Breast epithelium (tissue), 4 donors: ENCODE data around the gene UPK2. TPM values are rescaled to one million over a fixed set of nuclear protein-coding genes. Genes with fewer than 3 reads are reported as not detected.

Experiments used
- DNase-seq, 2 donors: peaks; one replicate each; pipeline ENCODE4 v3.0.0-alpha.2; 2019; ENCODE audit warnings: low spot score in 2 of 2
- H3K27ac ChIP-seq, 2 donors: fragments of 200-600 bp; sonication (generic) in 1 of 2; one replicate each; pipeline ENCODE4 v1.5.1; 2016 to 2019; ENCODE audit warnings: mild to moderate bottlenecking in 1 of 2
- H3K27me3 ChIP-seq, 2 donors: fragments of 200-600 bp; sonication (generic) in 1 of 2; one replicate each; pipeline versions ENCODE4 v1.5.1 to v1.6.0; 2017 to 2019; ENCODE audit warnings: control low read depth in 1 of 2, mild to moderate bottlenecking in 1 of 2
- H3K36me3 ChIP-seq: fragments of 200-600 bp; one replicate; pipeline ENCODE4 v1.5.1; 2019
- H3K4me1 ChIP-seq, 2 donors: fragments of 200-600 bp; sonication (generic); one replicate each; pipeline ENCODE4 v1.5.1; 2016 to 2019; ENCODE audit warnings: control low read depth in 1 of 2
- H3K4me3 ChIP-seq, 3 donors: fragments of 200-600 bp; sonication (generic); 1 replicate in 2 of 3; 2 replicates in 1 of 3; pipeline ENCODE4 v1.5.1; 2016 to 2019; ENCODE audit warnings: mild to moderate bottlenecking in 3 of 3, moderate library complexity in 2 of 3
- H3K9me3 ChIP-seq, 2 donors: fragments of 200-600 bp; sonication (generic) in 1 of 2; one replicate each; pipeline ENCODE4 v1.5.1; 2016 to 2019; ENCODE audit warnings: control low read depth in 1 of 2
- POLR2A ChIP-seq: fragments of 450-650 bp; IDR thresholded peaks from one replicate; pipeline ENCODE4 v1.6.1; 2016; ENCODE audit warnings: antibody characterized with exemption, mild to moderate bottlenecking, moderate library complexity
- POLR2AphosphoS5 ChIP-seq, 3 donors: sonication (generic); formaldehyde crosslinking; IDR thresholded peaks; one replicate each; pipeline ENCODE4 v1.6.1; 2017; ENCODE audit warnings: antibody characterized with exemption in 3 of 3
- intact Hi-C: fragments of 100-400 bp; cut with DNase I; formaldehyde crosslinking; loops from one replicate; pipeline ENCODE4 v1.15.1; 2023; ENCODE audit warnings: low total_unique reads
- total RNA-seq, 3 donors: library from RNA; depleted of rRNA; stranded (reverse); fragments of >200 nt; gene quantifications; one replicate each; pipeline ENCODE4 v1.1.0, GENCODE V29; 2016
- TF ChIP-seq, protein P1 (sequence below), 3 donors: fragments of 450-650 bp; IDR thresholded peaks; one replicate each; pipeline ENCODE4 v1.5.1; 2016 to 2017; ENCODE audit warnings: antibody characterized with exemption in 3 of 3, mild to moderate bottlenecking in 3 of 3, moderate library complexity in 3 of 3

UPK2 gene
- total RNA-seq, 3 donors from 2014 or later: not detected

DNA sequence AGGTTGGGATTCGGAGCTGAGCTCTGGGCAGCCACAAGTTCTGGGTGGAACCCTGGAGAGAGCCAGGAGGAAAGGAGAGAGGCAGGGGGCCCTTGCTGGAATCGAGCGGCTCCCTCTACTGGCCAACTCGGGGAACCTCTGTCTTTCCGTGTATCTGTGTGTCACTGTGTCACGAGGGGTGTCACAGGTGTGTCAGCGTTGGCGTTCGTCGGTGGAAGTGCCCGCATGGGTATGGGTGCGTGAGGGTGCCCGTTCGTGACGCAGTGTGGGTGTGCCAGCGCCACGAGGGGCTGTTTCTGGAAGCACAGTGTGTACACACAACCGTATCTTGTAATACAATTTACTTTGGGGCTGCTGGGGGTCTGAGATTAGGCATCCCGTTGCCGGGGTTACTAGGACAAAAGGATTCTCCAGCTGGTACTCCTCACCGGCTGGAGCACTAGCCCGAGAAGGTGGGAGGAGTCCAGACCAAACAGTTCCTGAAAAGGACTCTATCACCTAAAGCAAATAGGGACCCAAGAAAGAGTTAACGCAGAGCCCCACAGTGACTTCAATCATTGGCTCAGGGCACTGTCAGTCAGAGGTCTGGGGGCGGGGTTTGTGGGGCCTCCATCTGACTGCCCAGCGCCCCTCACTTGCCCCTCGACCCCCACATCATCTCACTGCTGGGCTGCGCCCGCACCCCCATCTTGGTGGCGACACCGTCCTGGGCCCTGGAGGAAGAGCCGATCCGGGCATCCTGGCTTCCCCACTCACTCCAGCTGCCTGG, 27.8 kb upstream of the UPK2 start:
- Histone ChIP-seq H3K27ac (peak overlapping the region; percentile 96 to 99), H3K4me1 (peaks cover 5 to 7% of the 10 kb centered on the region in 2 donors), H3K9me3 (no peaks in the 10 kb centered on the region), H3K36me3 (no peaks in the 10 kb centered on the region), H3K27me3 (no peaks in the 10 kb centered on the region), H3K4me3 (peak overlapping the region; percentile 56 to 85 (median 76))
- peak; percentile 95 to 96 for DNase-seq
- intact Hi-C loops: no loop called here
- TF ChIP-seq POLR2A (peak; percentile 56), POLR2AphosphoS5 (IDR thresholded peaks at IDR 0.05) (peak; percentile 53 to 90 (median 87))
- TF ChIP-seq, protein P1, sequence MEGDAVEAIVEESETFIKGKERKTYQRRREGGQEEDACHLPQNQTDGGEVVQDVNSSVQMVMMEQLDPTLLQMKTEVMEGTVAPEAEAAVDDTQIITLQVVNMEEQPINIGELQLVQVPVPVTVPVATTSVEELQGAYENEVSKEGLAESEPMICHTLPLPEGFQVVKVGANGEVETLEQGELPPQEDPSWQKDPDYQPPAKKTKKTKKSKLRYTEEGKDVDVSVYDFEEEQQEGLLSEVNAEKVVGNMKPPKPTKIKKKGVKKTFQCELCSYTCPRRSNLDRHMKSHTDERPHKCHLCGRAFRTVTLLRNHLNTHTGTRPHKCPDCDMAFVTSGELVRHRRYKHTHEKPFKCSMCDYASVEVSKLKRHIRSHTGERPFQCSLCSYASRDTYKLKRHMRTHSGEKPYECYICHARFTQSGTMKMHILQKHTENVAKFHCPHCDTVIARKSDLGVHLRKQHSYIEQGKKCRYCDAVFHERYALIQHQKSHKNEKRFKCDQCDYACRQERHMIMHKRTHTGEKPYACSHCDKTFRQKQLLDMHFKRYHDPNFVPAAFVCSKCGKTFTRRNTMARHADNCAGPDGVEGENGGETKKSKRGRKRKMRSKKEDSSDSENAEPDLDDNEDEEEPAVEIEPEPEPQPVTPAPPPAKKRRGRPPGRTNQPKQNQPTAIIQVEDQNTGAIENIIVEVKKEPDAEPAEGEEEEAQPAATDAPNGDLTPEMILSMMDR (IDR thresholded peaks at IDR 0.05): peak; percentile 96 to 98 (median 98)

DNA sequence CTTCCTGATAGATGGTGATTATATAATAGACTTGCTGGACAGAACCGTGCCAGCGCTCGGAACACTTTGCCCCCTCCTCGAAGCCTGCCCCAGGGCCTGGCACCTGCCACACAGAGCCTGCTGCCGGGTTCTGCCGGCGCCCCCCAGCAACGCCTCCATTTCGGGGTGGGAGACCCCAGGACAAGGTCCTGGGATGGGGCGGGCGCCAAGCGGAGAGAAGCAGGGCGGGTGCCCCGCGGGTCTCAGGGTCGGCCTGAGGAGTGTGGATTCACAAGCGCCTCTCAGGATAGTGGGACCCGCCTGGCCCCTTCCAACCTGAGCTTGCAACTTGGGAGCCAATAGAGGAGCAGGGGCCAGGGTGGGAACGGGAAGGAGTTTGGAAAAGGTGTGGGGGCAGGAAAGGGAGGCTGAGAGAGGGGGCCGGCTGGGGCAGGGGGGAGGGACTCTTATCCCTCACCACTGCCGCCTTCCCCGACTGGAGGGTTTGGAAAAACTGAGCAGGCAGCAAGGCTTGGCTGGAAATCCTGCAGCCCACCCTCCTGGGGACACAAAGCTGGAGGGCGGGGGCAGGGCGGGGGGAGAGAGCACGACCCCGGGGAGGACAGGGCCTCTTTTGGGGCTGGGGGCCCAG, 27.1 kb upstream of the UPK2 start:
- H3K27ac ChIP-seq: peak overlapping the region; percentile 96 to 99
- H3K4me1 ChIP-seq: peaks cover 0 to 5% of the 10 kb centered on the region in 2 donors
- no peaks in the 10 kb centered on the region for H3K27me3 ChIP-seq
- TF ChIP-seq, protein P1 (IDR thresholded peaks at IDR 0.05): peak in 1 of 3 donors; percentile 8
- peak in 1 of 3 donors; percentile 47 for TF ChIP-seq POLR2AphosphoS5 (IDR thresholded peaks at IDR 0.05)
- TF ChIP-seq POLR2A: no peak
- H3K36me3 ChIP-seq: no peaks in the 10 kb centered on the region
- DNase-seq: no peak
- no peaks in the 10 kb centered on the region for H3K9me3 ChIP-seq
- intact Hi-C loops: no loop called here
- H3K4me3 ChIP-seq: peak overlapping the region; percentile 56 to 85 (median 76)

DNA sequence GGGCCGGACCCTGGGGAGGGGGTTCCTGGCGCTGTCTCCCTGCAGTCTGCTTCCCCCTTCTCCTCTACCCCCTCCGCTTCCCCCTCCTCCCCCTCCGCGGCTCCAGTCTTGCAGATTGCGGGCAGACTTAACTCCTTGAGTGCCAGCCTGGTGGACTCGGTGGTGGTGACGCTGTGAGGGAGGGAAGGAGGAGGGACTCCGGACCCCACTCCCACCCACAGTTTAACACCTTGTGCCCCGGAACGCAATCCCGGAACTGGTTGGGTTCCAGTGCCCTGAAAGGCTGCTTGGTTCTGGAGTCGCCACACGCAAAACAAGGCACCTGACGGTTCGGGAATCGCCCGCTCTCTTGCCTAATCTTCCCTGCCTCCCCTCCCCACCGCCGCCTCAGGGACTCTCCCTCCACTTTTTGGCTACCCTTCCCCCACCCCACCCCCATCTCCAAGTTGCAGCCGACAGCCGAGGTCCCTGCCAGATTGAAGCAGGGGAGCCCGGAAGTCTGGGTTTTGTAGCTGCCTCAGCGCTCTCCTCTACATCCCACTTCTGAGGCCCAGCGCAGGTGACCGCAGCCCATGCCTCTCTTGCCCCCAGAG, 26.5 kb upstream of the UPK2 start:
- Histone ChIP-seq H3K4me1 (peaks cover 0 to 5% of the 10 kb centered on the region in 2 donors), H3K9me3 (no peaks in the 10 kb centered on the region), H3K36me3 (no peaks in the 10 kb centered on the region), H3K27me3 (no peaks in the 10 kb centered on the region), H3K4me3 (peak overlapping the region; percentile 56 to 85 (median 76)), H3K27ac (peak overlapping the region; percentile 96 to 99)
- DNase-seq: peak; percentile 92
- intact Hi-C loops: no loop called here
- TF ChIP-seq POLR2AphosphoS5 (IDR thresholded peaks at IDR 0.05): peak in 2 of 3 donors; percentile 14 to 40
- TF ChIP-seq, protein P1 (IDR thresholded peaks at IDR 0.05): no peak
- TF ChIP-seq POLR2A: no peak

DNA sequence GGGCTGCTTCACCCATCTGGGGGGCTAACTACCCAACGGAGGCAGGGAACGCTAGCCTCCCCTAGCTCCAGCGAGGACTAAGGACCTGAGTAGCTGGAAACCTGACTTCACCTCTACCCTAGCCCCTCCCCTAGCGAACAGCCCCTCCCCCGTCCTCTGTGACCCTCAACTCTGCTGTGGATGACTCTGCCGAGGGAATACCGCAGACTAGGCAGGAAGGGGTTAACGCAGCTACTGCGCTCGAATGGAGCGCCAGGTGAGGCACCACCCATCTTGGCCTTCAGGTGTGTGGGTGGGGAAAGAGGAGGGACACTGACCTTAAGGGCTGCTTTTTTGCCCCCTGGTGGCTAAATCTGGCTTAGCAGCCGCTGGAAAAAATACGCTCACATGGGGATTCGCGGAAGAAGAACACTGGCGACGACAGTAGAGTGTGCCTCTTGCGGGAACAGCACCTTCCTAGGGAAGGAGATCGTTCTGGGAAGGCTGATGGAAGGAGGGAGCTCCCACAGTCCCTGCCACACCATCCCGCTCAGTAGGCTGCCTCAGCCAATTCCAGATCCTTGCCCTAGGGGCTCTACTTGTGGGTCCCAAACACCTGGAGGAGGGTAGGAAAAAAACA, 25.9 kb upstream of the UPK2 start:
- intact Hi-C loops: no loop called here
- peak; percentile 39 for TF ChIP-seq POLR2A
- peak; percentile 66 to 80 (median 79) for TF ChIP-seq POLR2AphosphoS5 (IDR thresholded peaks at IDR 0.05)
- TF ChIP-seq, protein P1 (IDR thresholded peaks at IDR 0.05): peak; percentile 98 to 100 (median 100)
- peak; percentile 94 to 96 for DNase-seq
- Histone ChIP-seq H3K4me1 (peaks cover 0 to 5% of the 10 kb centered on the region in 2 donors), H3K4me3 (peak overlapping the region; percentile 56 to 85 (median 76)), H3K36me3 (no peaks in the 10 kb centered on the region), H3K9me3 (no peaks in the 10 kb centered on the region), H3K27ac (peak overlapping the region; percentile 96 to 99), H3K27me3 (no peaks in the 10 kb centered on the region)
